Endodermal cell (in vitro differentiated cells): ENCODE results near the gene DOCK4. TPM values are rescaled to one million over a fixed set of nuclear protein-coding genes. Genes with fewer than 3 reads are reported as not detected.

ENCODE experiments used
- DNase-seq: peaks from one replicate; pipeline ENCODE4 v3.0.0-alpha.2; 2017
- H3K27ac ChIP-seq: 2 replicates; pipeline ENCODE4 v1.5.1; 2013; ENCODE audit warnings: mild to moderate bottlenecking, low read depth, low read length, moderate library complexity
- H3K27me3 ChIP-seq: 2 replicates; pipeline ENCODE4 v1.6.1; 2013; ENCODE audit warnings: mild to moderate bottlenecking, low read length, moderate library complexity; ENCODE audit not compliant: insufficient read depth, control insufficient read depth, poor library complexity, severe bottlenecking
- H3K36me3 ChIP-seq: 2 replicates; pipeline ENCODE4 v1.7.0; 2013; ENCODE audit warnings: mild to moderate bottlenecking, low read length, moderate library complexity; ENCODE audit not compliant: control insufficient read depth, insufficient read depth
- H3K4me1 ChIP-seq: one replicate; pipeline ENCODE4 v1.7.0; 2013; ENCODE audit warnings: low read length; ENCODE audit not compliant: control insufficient read depth, insufficient read depth
- H3K4me3 ChIP-seq: 2 replicates; pipeline ENCODE4 v1.5.1; 2013; ENCODE audit warnings: mild to moderate bottlenecking, low read length, moderate library complexity
- H3K9ac ChIP-seq: 2 replicates; pipeline ENCODE4 v1.6.1; 2013; ENCODE audit warnings: mild to moderate bottlenecking, low read length, moderate library complexity; ENCODE audit not compliant: poor library complexity, severe bottlenecking; ENCODE audit errors: extremely low read depth
- H3K9me3 ChIP-seq: 2 replicates; pipeline ENCODE4 v1.6.1; 2013; ENCODE audit warnings: mild to moderate bottlenecking, low read length, moderate library complexity; ENCODE audit not compliant: control insufficient read depth
- H3K27ac Mint-ChIP-seq: 2 replicates; pipeline ENCODE4 v1.8.0; 2020; ENCODE audit warnings: mixed read lengths
- H3K27me3 Mint-ChIP-seq: 2 replicates; pipeline ENCODE4 v1.8.0; 2021; ENCODE audit warnings: mild to moderate bottlenecking, mixed read lengths; ENCODE audit not compliant: insufficient read depth
- H3K36me3 Mint-ChIP-seq: 2 replicates; pipeline ENCODE4 v1.8.0; 2020; ENCODE audit warnings: low read depth, mixed read lengths
- H3K4me1 Mint-ChIP-seq: 2 replicates; pipeline ENCODE4 v1.8.0; 2020; ENCODE audit warnings: mixed read lengths
- H3K4me3 Mint-ChIP-seq: 2 replicates; pipeline ENCODE4 v1.8.0; 2020; ENCODE audit warnings: mild to moderate bottlenecking, moderate library complexity, mixed read lengths
- H3K9me3 Mint-ChIP-seq: 2 replicates; pipeline ENCODE4 v1.8.0; 2020; ENCODE audit warnings: mild to moderate bottlenecking, mixed read lengths
- CTCF ChIP-seq: fragments of 200-600 bp; sonication (generic); conservative IDR thresholded peaks from 2 replicates; pipeline ENCODE4 v1.5.0; 2021; ENCODE audit warnings: antibody characterized with exemption, mild to moderate bottlenecking
- WGBS, 2 experiments: methylation state at CpG; one replicate each; pipeline versions ENCODE4 v1.1.5 to v1.1.7; 2013; ENCODE audit warnings: missing lambda C conversion rate in 2 of 2, mixed read lengths in 1 of 2; ENCODE audit not compliant: insufficient coverage in 1 of 2, insufficient read length in 1 of 2; 5-methylcytosine and 5-hydroxymethylcytosine counted together
- total RNA-seq, 2 donors: library from RNA; stranded (reverse); fragmentation: NEBNext Ultra II Directional in 1 of 2; extraction: Animal tissue kit (Norgen Biotek cat#: 25700) in 1 of 2; gene quantifications; 2 replicates in 1 of 2; 3 replicates in 1 of 2; pipeline ENCODE4 v1.2.1, GENCODE V29; 2021

DOCK4 gene
- total RNA-seq, 2 donors from 2014 or later: 11.2 to 15.3 TPM

GRCh38 chr7:112074464-112074863, 131.7 kb downstream of the DOCK4 start:
- no peak overlapping the region for H3K4me3 Mint-ChIP-seq
- H3K27ac Mint-ChIP-seq: no peak overlapping the region
- no peaks in the 10 kb centered on the region for H3K36me3 ChIP-seq
- H3K9me3 Mint-ChIP-seq: peaks cover 4% of the 10 kb centered on the region
- no peaks in the 10 kb centered on the region for H3K27me3 Mint-ChIP-seq
- no peak overlapping the region for H3K27ac ChIP-seq
- no peaks in the 10 kb centered on the region for H3K36me3 Mint-ChIP-seq
- no peak overlapping the region for H3K9ac ChIP-seq
- no peak overlapping the region for H3K4me3 ChIP-seq
- H3K27me3 ChIP-seq: no peaks in the 10 kb centered on the region
- no peak for TF ChIP-seq CTCF
- no peaks in the 10 kb centered on the region for H3K4me1 ChIP-seq
- peaks cover 6% of the 10 kb centered on the region for H3K9me3 ChIP-seq
- DNase-seq: no peak
- H3K4me1 Mint-ChIP-seq: peaks cover 8% of the 10 kb centered on the region

- TF ChIP-seq CTCF: no peak
- Histone ChIP-seq H3K27ac (no peak overlapping the region), H3K36me3 (no peaks in the 10 kb centered on the region), H3K27me3 (no peaks in the 10 kb centered on the region), H3K4me1 (no peaks in the 10 kb centered on the region), H3K4me3 (no peak overlapping the region), H3K9ac (no peak overlapping the region), H3K9me3 (peaks cover 6% of the 10 kb centered on the region)
- Mint-ChIP-seq H3K4me3 (no peak overlapping the region), H3K27me3 (no peaks in the 10 kb centered on the region), H3K27ac (no peak overlapping the region), H3K9me3 (peaks cover 4% of the 10 kb centered on the region), H3K36me3 (no peaks in the 10 kb centered on the region), H3K4me1 (peaks cover 8% of the 10 kb centered on the region)
- DNase-seq: no peak
These were observed 132.7 kb downstream of the DOCK4 start for GRCh38 chr7:112073530-112073929.

- H3K27me3 Mint-ChIP-seq: no peaks in the 10 kb centered on the region
- no peak overlapping the region for H3K27ac Mint-ChIP-seq
- H3K36me3 ChIP-seq: no peaks in the 10 kb centered on the region
- H3K9me3 ChIP-seq: peaks cover 6% of the 10 kb centered on the region
- no peak overlapping the region for H3K4me3 Mint-ChIP-seq
- H3K4me3 ChIP-seq: no peak overlapping the region
- no peak overlapping the region for H3K27ac ChIP-seq
- peaks cover 8% of the 10 kb centered on the region for H3K4me1 Mint-ChIP-seq
- no peak for TF ChIP-seq CTCF
- WGBS, 2 experiments: 92 to 94% methylated on average over 2 to 4 of the region's 4 CpGs
- no peaks in the 10 kb centered on the region for H3K36me3 Mint-ChIP-seq
- no peaks in the 10 kb centered on the region for H3K27me3 ChIP-seq
- no peak for DNase-seq
- no peak overlapping the region for H3K9ac ChIP-seq
- no peaks in the 10 kb centered on the region for H3K4me1 ChIP-seq
- H3K9me3 Mint-ChIP-seq: peaks cover 4% of the 10 kb centered on the region
These were observed 133.5 kb downstream of the DOCK4 start for GRCh38 chr7:112072541-112073245.
